ENCODE data around the gene POU3F1.
"Not testable (repeated sequence)": the region's sequence is repeated elsewhere in the genome, so short reads cannot be mapped to it uniquely, and the experiment has no call there.

Gene POU3F1

GRCh38 chr1:38050397-38051078 is 3.9 kb upstream of the POU3F1 start:
- in situ Hi-C loops (cut with MboI; ENCODE audit: low sequenced_read_pairs) = no loop called here

GRCh38 chr1:38047603-38048141 is 1.1 kb upstream of the POU3F1 start:
- in situ Hi-C loops (cut with MboI; ENCODE audit: low sequenced_read_pairs) = no loop called here

- in situ Hi-C loops (cut with MboI; ENCODE audit: low sequenced_read_pairs) = no loop called here
These were observed 450 bp upstream of the POU3F1 start for GRCh38 chr1:38046884-38047602.

DNA sequence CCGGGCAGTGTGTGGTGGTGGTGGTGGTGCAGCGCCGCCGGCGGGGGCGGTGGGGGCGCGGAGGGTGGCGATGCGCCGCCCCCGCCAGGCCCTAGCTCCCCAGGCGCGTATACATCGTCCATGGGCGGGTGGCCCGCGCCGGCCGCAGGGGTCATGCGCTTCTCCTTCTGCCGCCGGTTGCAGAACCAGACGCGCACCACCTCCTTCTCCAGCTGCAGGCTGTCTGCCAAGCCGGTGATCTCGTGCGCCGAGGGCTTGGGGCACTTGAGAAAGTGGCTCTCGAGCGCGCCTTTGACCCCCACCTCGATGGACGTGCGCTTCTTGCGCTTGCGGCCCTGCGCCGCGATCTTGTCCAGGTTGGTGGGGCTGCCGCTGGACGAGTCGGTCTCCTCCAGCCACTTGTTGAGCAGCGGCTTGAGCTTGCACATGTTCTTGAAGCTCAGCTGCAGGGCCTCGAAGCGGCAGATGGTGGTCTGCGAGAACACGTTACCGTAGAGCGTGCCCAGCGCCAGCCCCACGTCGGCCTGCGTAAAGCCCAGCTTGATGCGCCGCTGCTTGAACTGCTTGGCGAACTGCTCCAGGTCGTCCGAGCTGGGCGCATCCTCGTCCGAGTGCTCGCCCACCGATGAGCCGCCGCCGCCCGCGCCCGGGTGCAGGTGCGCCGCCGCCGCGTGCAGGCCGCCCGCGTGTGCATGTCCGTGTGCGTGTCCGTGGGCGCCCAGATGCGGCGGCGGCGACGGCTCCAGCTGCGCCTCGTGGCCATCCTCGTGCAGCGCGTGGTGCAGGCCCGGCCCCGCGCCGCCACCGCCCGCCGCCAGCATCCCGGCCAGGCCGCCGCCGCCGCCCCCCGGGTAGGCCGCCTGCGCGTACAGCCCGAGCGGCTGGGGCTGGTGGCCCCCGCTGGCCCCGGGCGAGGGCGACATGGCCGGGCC is 926 bp downstream of the POU3F1 start:
- in situ Hi-C loops (cut with MboI; ENCODE audit: low sequenced_read_pairs) = no loop called here

DNA sequence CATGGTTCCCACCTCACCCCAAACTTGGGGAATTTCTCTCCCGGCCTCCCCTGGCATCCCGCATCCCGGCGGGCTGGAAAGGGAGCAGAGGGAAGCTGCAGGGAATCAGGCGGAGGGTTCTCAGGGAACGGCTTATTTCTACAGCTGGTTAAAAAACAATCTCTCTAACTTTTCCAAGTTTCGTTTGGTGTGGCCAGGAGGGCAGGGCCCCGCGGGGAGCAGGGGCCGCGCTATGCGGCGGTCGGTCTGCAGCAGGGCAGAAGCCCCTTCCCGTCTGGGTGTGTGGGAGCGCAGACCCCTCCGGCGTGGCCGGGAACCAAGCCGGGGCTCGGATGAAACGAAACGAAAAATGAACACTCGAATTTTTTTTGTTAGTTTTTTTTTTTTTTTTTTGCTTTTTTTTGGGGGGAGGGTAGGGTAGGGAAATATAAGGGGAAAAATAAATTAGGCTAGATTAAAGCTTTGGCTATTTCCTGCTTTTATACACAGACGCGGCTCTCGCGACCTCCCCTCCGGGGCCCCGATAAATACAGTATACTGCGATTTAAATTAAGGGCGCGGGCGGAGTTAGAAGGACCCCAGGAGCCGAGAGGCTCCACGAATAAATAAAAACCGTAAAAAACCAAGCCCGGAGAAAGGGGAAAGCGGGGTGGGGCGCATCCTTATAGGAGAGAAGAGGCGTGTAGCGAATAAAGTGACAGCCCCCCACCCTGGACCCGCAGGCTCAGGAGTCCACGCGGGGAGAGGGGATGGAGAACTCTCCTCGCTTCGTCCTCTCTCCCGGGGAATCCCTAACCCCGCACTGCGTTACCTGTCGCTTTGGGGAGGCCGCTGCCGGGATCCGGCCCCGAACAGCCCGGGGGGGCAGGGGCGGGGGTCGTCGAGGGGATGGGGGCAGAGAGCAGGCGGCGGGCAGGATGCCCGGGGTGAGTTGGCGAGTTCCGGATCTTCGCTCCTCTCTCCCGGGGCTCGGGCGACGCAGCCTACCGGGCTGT is 2.1 kb downstream of the POU3F1 start:
- in situ Hi-C loops (cut with MboI; ENCODE audit: low sequenced_read_pairs) = no loop called here

GRCh38 chr1:38043036-38043747 is 3.4 kb downstream of the POU3F1 start:
- in situ Hi-C loops (cut with MboI; ENCODE audit: low sequenced_read_pairs) = no loop called here

GRCh38 chr1:38041936-38042834 is 4.4 kb downstream of the POU3F1 start:
- in situ Hi-C loops (cut with MboI; ENCODE audit: low sequenced_read_pairs) = no loop called here

GRCh38 chr1:38039331-38040088 is 7.1 kb downstream of the POU3F1 start:
- in situ Hi-C loops (cut with MboI; ENCODE audit: low sequenced_read_pairs) = no loop called here

GRCh38 chr1:38038861-38039260 is 7.7 kb downstream of the POU3F1 start:
- in situ Hi-C loops (cut with MboI; ENCODE audit: low sequenced_read_pairs) = no loop called here

DNA sequence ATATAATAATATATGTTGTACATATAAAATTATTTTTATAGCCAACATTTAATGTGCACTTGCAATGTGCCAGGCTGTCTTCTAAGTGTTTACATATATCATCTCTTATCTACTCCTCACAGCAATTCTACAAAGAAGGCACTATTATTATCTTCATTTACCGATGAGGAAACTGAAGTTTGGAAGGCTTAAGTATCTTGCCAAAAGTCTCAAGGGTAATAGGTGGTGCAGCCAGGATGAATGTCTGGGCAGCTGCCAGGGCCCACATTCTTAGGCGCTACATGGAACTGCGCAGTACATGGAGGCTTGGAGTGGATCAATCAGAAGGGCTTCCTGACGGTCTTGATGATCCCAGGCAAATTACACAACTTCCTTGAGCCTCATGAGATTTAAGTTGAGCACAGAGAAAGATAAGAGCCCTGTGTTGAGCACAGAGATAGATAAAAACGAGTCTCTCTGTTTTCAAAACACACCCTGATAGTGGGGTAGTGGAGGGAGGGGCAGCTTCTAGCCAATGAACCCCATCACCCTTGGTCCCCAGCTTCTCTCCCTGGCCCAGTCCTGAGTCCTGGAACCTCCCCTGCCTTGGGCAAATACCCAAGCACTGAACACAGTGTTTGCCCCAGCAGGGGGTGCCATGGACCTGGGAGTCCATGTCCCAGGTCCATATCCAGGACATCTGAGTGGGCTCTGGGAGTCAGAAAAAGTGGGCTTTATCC is 9.2 kb downstream of the POU3F1 start:
- in situ Hi-C loops (cut with MboI; ENCODE audit: low sequenced_read_pairs) = no loop called here

DNA sequence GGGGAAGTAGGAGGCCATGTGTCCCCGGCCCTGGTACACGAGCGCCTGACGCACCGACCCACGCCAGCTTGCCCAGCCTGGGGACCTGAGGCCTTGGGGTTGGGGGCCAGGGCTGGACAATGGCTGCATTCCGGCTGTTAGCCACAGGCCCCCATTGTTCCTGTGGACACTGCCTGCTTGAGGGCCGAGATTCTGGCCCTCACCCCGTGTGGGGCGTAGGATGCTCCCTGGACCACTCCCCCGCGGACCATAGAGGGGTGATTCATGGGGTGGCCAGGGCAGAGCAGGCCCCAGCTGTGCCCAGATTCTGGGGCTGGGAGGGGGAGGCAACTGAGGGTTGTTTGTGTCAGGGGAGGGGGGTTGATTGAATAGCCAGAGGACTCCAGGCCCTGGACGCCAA is 11.7 kb downstream of the POU3F1 start:
- in situ Hi-C loops (cut with MboI; ENCODE audit: low sequenced_read_pairs) = no loop called here

- in situ Hi-C loops (cut with MboI; ENCODE audit: low sequenced_read_pairs) = not testable (repeated sequence)
These were observed 13.6 kb downstream of the POU3F1 start for GRCh38 chr1:38032992-38033391.

- in situ Hi-C loops (cut with MboI; ENCODE audit: low sequenced_read_pairs) = no loop called here
These were observed 15.1 kb downstream of the POU3F1 start for GRCh38 chr1:38031513-38031866.

DNA sequence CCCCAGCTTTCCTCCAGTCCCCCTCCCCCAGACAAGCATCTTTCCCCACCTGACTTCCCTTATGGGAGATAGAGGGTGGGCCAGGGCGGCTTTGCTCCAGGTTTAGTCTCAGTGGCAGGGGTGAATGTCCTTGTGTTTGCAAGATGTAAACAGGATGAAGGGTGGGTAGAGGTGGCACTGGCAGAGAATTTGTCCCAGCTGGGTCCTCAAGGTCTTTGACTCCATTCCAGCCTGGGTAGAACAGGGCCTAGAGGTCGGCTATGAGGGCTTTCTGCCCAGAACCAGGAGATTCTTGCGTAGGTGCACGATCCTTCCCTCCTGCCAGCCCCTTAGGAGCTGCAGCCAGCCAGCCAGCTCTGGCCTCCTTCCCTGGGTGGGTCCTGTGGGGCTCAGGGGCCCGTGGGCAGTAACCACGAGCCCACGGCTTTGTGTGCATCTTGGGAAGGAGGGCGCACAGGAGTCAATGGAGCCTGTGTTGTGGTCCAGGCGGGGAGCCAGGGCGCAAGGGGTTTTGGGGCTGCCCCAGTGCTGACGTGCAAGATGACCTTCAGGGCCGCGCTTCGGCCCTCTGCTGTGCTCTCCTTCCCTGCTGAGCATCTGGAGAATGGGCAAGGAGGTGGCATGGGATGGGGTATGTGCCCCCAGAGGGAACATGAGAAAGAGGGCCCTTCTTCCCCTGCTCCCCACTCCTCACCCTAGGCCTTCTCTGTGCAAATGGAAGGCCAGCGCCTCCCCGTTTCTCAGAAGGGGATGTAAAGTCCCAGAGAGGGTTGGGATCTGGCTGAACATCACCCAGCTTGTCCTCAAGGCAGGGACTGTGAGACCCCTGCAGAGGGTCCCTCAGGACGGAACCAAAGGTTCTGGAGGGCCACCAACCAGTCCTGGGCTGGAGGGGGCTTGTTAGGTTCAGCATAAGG is 15.7 kb downstream of the POU3F1 start:
- in situ Hi-C loops (cut with MboI; ENCODE audit: low sequenced_read_pairs) = no loop called here

DNA sequence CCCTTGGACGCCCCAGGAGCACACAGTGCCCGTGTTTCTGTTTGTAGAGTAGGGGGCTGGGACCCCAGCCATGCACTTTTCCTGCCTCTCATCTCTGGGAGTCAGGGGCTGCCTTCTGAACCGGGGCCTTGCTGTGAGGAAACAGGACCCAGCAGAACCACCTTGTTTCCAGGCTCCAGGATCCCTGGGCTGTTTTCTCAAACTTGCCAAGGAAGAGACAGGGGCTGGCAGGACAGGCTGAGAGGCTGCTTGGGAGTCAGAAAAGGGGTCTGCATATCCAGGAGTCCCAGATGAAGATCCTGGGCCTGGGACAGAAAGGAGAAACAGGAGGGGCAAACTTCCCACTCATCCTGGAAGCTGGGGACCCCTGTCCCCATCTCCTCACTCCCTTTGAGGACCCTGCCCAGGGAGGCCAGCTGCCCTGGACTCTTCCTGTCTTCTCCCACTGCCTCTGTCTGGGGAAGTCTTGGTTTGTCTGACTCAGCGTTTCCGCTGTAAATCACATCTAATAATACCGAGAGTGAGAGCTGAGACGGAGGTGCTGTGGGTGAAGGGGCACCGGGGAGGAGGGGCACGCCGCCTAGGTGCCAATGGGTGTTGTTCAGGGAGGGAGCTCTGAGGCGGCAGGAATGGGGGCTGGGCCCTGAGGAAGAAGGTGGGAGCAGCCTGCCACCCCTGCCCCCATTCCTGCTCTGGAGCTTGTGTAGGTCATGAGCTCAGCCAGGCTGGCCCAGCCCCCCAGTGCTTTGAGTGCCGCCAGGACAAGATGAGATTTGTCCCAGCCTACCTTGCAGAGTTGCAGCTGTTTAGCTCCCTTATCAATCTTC is 16.7 kb downstream of the POU3F1 start:
- in situ Hi-C loops (cut with MboI; ENCODE audit: low sequenced_read_pairs) = no loop called here
